OCI-LY3 (cell line): Measurements from ENCODE around the gene CYYR1.

Experiments
- CTCF ChIP-seq: fragments of 200-600, 300-600 bp; sonication (generic); IDR thresholded peaks from 2 replicates; pipeline ENCODE4 v1.5.1; 2014; ENCODE audit warnings: antibody characterized with exemption, low read length, low read depth
- EZH2phosphoT487 ChIP-seq: fragments of 200-600 bp; shearing (Covaris generic); IDR thresholded peaks from 2 replicates; pipeline ENCODE4 v1.6.1; 2018; ENCODE audit warnings: antibody characterized with exemption, mixed run types, low read depth

- TF ChIP-seq CTCF (no peak), EZH2phosphoT487 (no peak)
These were observed 897 bp downstream of the CYYR1 start for GRCh38 chr21:26572076-26572701.
